Activated CD8-positive, alpha-beta memory T cell treated with anti-CD3 and anti-CD28 coated beads for 1 hour (primary cell): Measurements from ENCODE around the gene KCNQ4.

Source experiments
- DNase-seq, 2 donors: peaks; one replicate each; pipeline ENCODE4 v3.0.0-alpha.2; 2020; ENCODE audit warnings: low read depth in 1 of 2; ENCODE audit errors: extremely low read depth in 1 of 2

Gene KCNQ4

GRCh38 chr1:40754201-40754600 is 29.4 kb upstream of the KCNQ4 start:
- no peak for DNase-seq

DNA sequence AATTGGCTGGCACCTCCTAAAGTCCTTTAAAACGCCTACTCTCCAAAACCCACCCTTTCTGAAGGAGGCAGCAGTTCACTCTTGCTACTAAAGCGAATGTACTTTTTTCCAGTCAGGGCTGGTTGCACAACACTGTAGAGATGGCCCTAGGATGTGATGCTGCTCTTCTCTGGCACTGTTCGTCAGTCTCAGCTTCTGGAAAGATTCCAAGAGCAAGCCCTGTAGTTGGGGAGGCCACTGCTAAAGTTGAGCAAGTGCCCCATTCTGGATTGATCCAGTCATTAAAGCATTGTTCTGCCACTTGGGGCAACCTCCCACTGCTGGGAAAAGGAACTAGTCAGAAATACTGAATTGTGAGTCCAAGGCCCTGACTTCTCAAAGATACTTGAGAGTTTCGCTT is 28.5 kb upstream of the KCNQ4 start:
- DNase-seq = no peak

- no peak for DNase-seq
These were observed 27.1 kb upstream of the KCNQ4 start for GRCh38 chr1:40756523-40756922.

DNA sequence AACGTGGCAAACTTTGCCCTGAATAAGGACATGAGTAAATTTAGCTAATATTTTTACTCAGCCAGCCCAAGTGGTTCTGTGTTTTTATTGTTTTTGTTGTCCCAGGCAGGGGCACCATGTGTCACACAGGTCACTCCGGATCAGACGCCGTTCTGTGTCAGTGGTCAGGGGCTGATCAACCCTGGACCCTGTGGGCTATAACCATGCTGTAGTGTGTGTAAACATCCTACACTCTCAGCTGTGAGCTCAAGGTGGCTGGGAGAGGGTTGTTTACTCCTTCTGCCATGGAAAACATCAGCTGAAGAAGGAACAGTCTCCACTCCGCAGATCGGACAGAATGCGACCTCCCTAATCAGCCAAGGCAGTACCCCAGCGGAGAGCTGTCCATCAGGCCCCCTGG is 26.5 kb upstream of the KCNQ4 start:
- DNase-seq = no peak

- no peak for DNase-seq
These were observed 25.6 kb upstream of the KCNQ4 start for GRCh38 chr1:40758004-40758403.

DNA sequence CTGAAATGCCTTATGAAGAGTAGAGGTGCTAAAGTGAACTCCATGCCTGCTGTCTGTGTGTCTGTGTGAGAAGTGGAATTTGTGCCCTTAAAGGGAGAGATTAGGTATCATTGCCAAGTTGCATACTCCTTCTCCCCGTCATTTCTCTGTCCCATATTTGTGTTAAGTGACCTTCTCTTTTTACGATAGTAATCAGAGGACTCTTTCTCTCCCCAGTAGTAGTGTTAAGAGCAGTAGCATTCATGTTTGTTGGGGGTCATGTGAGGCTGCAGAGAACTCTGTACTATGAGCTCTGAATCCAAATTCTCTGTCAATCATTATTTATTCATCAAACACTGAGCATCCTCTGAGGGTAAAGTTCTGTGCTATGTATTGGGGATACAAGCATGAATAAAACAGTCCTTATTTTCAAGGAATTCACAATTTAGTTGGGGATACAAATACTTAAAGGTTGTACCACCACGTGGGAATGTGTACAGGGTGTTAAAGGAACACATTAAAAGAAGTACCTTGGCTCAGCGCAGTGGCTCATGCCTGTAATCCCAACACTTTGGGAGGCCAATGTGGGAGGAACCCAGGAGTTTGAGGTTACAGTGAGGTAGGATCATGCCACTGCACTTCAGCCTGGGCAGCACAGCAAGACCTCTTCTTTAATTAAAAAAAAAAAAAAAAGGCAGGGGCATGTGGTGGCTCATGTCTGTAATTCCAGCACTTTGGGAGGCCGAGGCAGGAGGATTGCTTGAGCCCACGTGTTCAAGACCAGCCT is 24.8 kb upstream of the KCNQ4 start:
- no peak for DNase-seq

DNA sequence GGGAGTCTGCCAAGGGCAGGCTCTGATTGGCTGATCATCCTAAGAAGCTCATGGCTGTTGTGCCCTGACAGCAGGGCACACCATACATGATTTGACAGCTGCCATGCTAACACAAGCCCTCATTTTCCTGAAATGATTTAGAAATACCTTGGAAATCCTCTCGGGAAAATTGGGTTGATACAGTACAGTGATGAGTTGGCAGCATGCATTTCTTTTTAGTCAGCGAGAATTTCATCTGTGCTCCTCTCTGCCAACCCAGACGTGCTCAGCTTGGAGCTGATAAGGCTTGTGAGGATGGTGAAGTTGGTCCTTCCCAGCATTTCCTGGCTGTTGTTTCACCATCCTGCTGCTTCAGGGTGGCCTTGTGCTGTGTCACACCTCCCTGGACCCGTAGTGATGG is 22.6 kb upstream of the KCNQ4 start:
- DNase-seq = no peak

GRCh38 chr1:40762144-40762923 is 21.3 kb upstream of the KCNQ4 start:
- no peak for DNase-seq

GRCh38 chr1:40763742-40764532 is 19.6 kb upstream of the KCNQ4 start:
- DNase-seq = no peak

GRCh38 chr1:40764981-40765380 is 18.6 kb upstream of the KCNQ4 start:
- DNase-seq = no peak

- no peak for DNase-seq
These were observed 17.6 kb upstream of the KCNQ4 start for GRCh38 chr1:40766017-40766416.

- no peak for DNase-seq
These were observed 17.0 kb upstream of the KCNQ4 start for GRCh38 chr1:40766560-40766959.

GRCh38 chr1:40768146-40768990 is 15.2 kb upstream of the KCNQ4 start:
- no peak for DNase-seq

- no peak for DNase-seq
These were observed 13.8 kb upstream of the KCNQ4 start for GRCh38 chr1:40769815-40770214.

DNA sequence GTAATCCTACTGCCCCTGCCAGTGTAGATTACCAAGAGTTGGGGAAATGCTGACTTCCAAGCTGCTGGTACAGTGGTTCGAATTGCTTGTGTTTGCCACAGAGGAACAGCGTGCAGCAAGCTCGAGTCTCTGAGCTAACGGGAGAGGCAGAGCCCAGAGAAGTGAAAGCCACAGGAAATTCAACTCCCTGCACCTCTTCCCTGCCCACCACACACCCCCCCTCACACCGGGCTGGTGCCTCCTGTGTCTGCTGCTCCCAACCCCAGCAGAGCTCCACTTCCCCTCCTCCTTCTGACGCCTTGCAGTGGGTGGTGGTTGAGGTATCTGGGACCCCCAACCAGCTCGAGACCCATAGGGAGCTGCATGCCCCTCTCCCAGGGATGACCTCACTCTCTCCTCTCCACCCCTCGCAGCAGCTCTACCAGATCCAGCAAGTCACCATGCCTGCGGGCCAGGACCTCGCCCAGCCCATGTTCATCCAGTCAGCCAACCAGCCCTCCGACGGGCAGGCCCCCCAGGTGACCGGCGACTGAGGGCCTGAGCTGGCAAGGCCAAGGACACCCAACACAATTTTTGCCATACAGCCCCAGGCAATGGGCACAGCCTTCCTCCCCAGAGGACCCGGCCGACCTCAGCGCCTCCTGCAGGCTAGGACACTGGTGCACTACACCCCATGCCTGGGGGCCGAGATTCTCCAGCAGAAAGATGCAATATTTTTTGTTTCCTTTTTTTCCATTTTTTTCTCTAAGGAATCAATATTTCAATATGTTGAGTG is 13.1 kb upstream of the KCNQ4 start:
- DNase-seq = no peak

GRCh38 chr1:40772146-40772955 is 11.2 kb upstream of the KCNQ4 start:
- no peak for DNase-seq

DNA sequence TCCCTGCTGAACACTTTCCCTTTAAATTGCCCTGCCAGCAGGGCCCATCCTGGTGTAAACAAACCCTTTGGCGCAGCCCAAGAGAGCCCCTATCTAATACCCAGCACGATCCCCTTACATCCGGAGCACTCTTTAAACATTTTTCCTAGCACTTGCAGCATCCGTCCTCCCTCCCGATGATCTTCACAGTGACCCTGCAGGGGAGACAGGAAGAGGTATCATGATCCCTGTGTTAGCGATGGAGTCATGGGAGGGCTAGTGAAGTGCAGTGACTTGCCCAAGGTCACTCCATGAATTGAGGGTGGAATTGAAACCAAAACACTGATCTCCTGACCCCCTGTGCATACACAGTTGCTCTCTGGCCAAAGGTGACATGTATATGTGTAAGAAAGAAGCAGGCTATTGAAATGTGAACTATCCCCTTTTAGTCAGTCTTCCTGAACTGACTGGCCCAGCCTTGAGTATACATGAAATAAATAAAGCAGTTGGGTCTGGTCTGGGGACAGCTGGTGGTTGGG is 9.8 kb upstream of the KCNQ4 start:
- DNase-seq = no peak

GRCh38 chr1:40774266-40774998 is 9.2 kb upstream of the KCNQ4 start:
- peak; percentile 13 to 53 for DNase-seq
